Measurements from ENCODE around the gene STAM. TPM values are rescaled to one million over a fixed set of nuclear protein-coding genes. Genes with fewer than 3 reads are reported as not detected.

STAM gene
- total RNA-seq, 1 experiment from 2014 or later, result 26.9 TPM

DNA sequence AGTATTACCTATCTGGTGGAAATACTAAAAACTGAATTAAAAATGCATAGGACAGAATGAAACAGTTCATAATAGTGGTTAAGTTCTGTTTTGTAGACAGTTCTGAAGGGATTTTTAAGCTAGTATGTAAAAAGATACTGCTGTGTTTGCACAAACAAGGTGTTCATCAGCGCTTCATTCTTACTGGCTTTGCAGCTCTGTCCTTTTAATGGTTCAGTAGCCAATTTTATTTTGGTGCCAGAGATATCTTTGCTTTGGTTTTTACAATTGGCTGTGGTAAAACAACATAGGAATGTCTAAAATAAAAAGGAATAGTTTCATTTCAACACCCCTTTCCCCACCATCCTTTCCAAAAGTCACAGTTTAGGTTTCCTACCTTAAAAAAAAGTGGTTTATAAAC lies 33.0 kb downstream of the STAM start:
- H3K4me1 ChIP-seq, result no peaks in the 10 kb centered on the region; the same call in 1 of the 2 replicates
- H3K27me3 ChIP-seq, result no peaks in the 10 kb centered on the region
- H3K9me3 ChIP-seq (replicated peaks), result no peaks in the 10 kb centered on the region
- H3K36me3 ChIP-seq, result no peaks in the 10 kb centered on the region
- DNase-seq, result no peak
- no peak overlapping the region for H3K4me3 ChIP-seq
- H3K27ac ChIP-seq, result no peak overlapping the region

DNA sequence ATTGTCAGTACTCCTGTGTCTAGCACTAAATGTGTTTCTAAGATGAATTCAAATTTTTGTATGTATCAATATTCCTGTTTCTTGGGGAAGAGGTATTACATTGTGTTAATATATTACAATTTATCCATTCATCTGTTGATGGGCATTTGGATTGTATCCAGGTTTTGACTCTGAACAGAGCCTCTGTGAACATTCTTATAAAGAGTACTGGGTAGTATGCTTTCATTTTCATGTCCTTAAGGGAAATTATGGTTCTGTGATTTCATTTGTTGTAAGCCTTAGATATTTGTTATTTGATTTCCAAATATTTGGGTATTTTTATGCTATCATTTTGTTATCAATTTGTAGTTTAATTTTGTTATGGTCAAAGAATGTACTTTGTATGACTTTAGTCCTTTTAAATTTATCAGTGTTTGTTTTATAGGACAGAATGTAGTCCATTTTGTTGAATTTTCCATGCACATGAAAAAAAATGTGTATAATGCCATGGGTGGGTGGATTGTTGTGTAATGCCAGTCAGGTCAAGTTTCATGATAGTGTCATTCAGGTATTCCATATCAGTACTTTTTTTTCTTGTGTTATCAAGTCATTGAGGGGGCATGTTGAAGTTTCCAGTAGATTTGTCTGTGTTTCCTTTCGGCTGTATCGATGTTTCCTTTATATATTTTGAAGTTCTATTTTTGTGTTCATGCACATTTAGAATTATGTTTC lies 38.4 kb downstream of the STAM start:
- Histone ChIP-seq H3K27ac (no peak overlapping the region), H3K4me3 (no peak overlapping the region), H3K36me3 (peaks cover 4% of the 10 kb centered on the region; the same call in 1 of the 2 replicates), H3K27me3 (no peaks in the 10 kb centered on the region), H3K9me3 (replicated peaks) (no peaks in the 10 kb centered on the region), H3K4me1 (no peaks in the 10 kb centered on the region)
- DNase-seq, result no peak

GRCh38 chr10:17683541-17683940 lies 39.6 kb downstream of the STAM start:
- H3K4me1 ChIP-seq, result no peaks in the 10 kb centered on the region
- DNase-seq, result no peak
- no peak overlapping the region for H3K27ac ChIP-seq
- H3K4me3 ChIP-seq, result no peak overlapping the region
- H3K36me3 ChIP-seq, result peaks cover 4% of the 10 kb centered on the region; the same call in 1 of the 2 replicates
- H3K27me3 ChIP-seq, result no peaks in the 10 kb centered on the region
- H3K9me3 ChIP-seq (replicated peaks), result no peaks in the 10 kb centered on the region

DNA sequence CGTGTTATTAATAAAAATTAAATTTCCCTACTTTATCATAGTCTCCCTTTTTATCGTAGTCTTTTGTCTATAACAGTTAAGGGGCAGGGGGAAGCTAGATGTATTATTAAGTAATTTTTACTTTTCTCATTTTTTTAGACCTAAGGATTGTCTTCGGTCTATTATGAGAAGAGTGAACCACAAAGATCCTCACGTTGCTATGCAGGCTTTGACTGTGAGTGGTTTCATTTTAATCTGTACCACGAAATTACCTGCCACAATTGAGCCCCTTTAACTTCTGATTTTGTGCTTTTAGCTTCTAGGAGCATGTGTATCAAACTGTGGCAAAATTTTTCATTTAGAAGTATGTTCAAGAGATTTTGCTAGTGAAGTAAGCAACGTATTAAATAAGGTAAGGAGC lies 40.6 kb downstream of the STAM start:
- no peak overlapping the region for H3K4me3 ChIP-seq
- H3K4me1 ChIP-seq, result no peaks in the 10 kb centered on the region
- no peak for DNase-seq
- H3K9me3 ChIP-seq (replicated peaks), result no peaks in the 10 kb centered on the region
- H3K36me3 ChIP-seq, result peaks cover 4% of the 10 kb centered on the region
- H3K27me3 ChIP-seq, result no peaks in the 10 kb centered on the region
- H3K27ac ChIP-seq, result no peak overlapping the region

DNA sequence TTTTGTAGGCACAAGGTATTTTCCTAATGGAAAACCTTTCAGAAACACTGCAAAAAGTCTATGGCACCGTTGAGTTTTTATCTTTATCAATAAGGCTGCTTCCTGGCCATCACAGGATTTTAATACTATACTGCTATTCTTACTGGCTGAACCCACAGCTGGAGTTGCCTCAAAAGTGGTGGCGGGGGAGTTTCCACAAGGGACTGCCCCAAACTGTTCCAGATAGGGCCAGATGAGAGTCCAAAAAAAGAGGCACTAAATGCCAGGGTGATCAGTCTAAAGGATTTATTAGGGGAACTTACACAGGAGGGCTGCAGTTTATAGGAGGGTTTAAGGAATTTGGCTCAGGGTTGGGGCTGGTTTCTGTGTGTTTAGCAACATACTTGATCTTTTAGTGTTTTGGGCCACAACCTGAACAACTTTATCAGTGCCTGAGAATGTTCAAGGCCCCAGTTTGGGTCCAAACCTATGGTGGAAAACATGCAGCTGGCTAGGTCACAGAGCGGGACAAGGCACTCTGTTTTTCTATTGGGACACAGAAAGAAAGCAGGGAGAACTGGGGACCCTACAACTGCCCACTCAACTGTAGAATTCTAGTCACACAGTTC lies 41.4 kb downstream of the STAM start:
- no peaks in the 10 kb centered on the region for H3K9me3 ChIP-seq (replicated peaks)
- no peak for DNase-seq
- H3K4me3 ChIP-seq, result no peak overlapping the region
- no peak overlapping the region for H3K27ac ChIP-seq
- H3K4me1 ChIP-seq, result no peaks in the 10 kb centered on the region
- no peaks in the 10 kb centered on the region for H3K27me3 ChIP-seq
- peaks cover 4% of the 10 kb centered on the region for H3K36me3 ChIP-seq

GRCh38 chr10:17687117-17687831 lies 43.3 kb downstream of the STAM start:
- no peak for DNase-seq
- Histone ChIP-seq H3K4me1 (no peaks in the 10 kb centered on the region), H3K4me3 (no peak overlapping the region), H3K9me3 (replicated peaks) (no peaks in the 10 kb centered on the region), H3K27me3 (no peaks in the 10 kb centered on the region), H3K27ac (no peak overlapping the region), H3K36me3 (peaks cover 4% of the 10 kb centered on the region)

GRCh38 chr10:17689137-17689536 lies 45.2 kb downstream of the STAM start:
- no peak for DNase-seq
- Histone ChIP-seq H3K36me3 (peaks cover 4% of the 10 kb centered on the region), H3K4me3 (no peak overlapping the region), H3K9me3 (replicated peaks) (no peaks in the 10 kb centered on the region), H3K27ac (no peak overlapping the region), H3K4me1 (no peaks in the 10 kb centered on the region), H3K27me3 (no peaks in the 10 kb centered on the region)

DNA sequence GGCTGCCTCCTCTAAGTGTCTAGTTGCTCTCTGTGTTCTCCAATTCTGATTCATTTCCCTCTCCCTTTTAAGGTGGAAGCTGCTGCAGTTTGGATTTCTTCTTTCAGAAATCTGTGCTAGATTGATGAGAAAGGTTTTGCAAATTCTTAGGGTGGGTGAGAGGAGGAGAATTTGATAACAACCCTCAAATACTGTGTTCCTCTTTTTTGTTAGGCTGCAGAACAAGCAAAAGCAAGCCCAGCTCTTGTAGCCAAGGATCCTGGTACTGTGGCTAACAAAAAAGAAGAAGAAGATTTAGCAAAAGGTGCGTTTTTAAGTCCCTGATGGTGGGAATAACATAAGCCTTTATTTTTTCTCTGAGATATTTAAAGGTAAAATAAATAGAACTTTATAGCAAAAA lies 49.1 kb downstream of the STAM start:
- Histone ChIP-seq H3K27me3 (no peaks in the 10 kb centered on the region), H3K27ac (no peak overlapping the region), H3K4me1 (no peaks in the 10 kb centered on the region), H3K4me3 (no peak overlapping the region), H3K36me3 (peaks cover 10% of the 10 kb centered on the region), H3K9me3 (replicated peaks) (no peaks in the 10 kb centered on the region)
- no peak for DNase-seq

DNA sequence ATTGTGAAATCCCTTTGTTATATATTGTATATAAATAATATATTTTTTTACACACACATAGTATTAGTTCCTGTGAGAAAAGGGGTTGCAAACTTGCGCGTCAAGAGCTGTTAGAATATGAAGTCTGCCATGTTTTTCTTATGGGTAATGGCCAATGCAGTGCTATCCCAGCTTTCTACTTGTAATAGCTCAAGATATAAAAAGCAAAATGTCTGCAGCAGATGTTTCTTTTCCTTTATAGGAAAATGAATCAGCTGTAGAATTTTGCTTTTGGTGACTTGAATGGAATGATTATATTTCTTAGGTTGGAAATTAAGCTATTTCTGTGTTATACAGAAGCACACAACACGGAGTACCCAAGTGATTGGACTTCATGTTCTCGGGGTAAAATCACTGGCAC lies 54.7 kb downstream of the STAM start:
- Histone ChIP-seq H3K27ac (no peak overlapping the region), H3K27me3 (no peaks in the 10 kb centered on the region), H3K4me3 (no peak overlapping the region), H3K4me1 (no peaks in the 10 kb centered on the region), H3K36me3 (peaks cover 16% of the 10 kb centered on the region; the same call in 1 of the 2 replicates), H3K9me3 (replicated peaks) (no peaks in the 10 kb centered on the region)
- no peak for DNase-seq

DNA sequence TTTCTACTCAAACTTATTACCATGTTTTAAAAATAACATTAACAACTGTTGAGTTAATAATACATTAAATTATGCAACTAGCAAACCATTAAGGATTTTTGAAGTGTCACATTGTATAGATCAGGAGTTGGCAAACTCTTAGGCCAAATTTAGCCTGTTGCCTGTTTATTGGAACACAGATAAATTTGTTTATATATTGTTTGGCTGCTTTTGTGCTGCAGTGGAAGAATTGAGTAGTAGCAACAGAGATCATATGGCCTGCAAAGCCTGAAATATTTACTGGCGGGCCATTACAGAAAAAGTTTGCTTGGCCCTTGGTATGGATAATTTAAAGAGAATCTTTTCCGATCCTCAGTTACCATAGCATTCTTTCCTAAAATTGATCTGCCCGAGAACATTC lies 57.4 kb downstream of the STAM start:
- Histone ChIP-seq H3K4me3 (no peak overlapping the region), H3K27ac (no peak overlapping the region), H3K36me3 (peaks cover 11% of the 10 kb centered on the region; the same call in 1 of the 2 replicates), H3K4me1 (no peaks in the 10 kb centered on the region), H3K27me3 (no peaks in the 10 kb centered on the region), H3K9me3 (replicated peaks) (no peaks in the 10 kb centered on the region)
- DNase-seq, result no peak

- Histone ChIP-seq H3K9me3 (replicated peaks) (no peaks in the 10 kb centered on the region), H3K27me3 (no peaks in the 10 kb centered on the region)
Observed at GRCh38 chr10:17703706-17704105, 59.8 kb downstream of the STAM start.

DNA sequence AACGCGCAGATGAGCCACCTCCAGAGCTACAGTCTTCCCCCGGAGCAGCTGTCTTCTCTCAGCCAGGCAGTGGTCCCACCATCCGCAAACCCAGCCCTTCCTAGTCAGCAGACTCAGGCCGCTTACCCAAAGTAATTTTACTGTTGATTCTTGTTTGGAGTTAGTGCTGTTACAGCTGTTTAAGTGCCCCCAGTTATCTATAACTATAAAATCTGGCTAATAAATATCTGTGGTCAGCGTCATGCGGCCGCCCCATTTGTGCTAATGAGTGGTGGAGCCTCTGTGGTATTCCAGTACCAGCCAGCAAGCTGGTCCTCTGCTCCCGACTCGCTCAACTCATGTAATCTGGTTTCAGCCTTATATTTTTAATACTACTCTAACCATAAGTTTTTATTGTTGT lies 64.9 kb downstream of the STAM start:
- H3K9me3 ChIP-seq (replicated peaks), result no peaks in the 10 kb centered on the region
- H3K27ac ChIP-seq, result no peak overlapping the region
- H3K4me3 ChIP-seq, result no peak overlapping the region
- no peaks in the 10 kb centered on the region; the same call in 1 of the 2 replicates for H3K36me3 ChIP-seq
- no peak for DNase-seq
- no peaks in the 10 kb centered on the region for H3K27me3 ChIP-seq
- H3K4me1 ChIP-seq, result no peaks in the 10 kb centered on the region

More at GRCh38 chr10:17703706-17704105, 59.8 kb downstream of the STAM start:
- Histone ChIP-seq H3K27ac (no peak overlapping the region), H3K36me3 (peaks cover 6% of the 10 kb centered on the region; the same call in 1 of the 2 replicates), H3K4me1 (no peaks in the 10 kb centered on the region), H3K4me3 (no peak overlapping the region)
- peak in 1 of 2 experiments; percentile 12 for DNase-seq

GRCh38 chr10:17709492-17709891 lies 65.5 kb downstream of the STAM start:
- no peak for DNase-seq
- Histone ChIP-seq H3K27ac (no peak overlapping the region), H3K4me3 (no peak overlapping the region), H3K4me1 (no peaks in the 10 kb centered on the region), H3K36me3 (peaks cover 3% of the 10 kb centered on the region), H3K9me3 (replicated peaks) (no peaks in the 10 kb centered on the region), H3K27me3 (no peaks in the 10 kb centered on the region)

DNA sequence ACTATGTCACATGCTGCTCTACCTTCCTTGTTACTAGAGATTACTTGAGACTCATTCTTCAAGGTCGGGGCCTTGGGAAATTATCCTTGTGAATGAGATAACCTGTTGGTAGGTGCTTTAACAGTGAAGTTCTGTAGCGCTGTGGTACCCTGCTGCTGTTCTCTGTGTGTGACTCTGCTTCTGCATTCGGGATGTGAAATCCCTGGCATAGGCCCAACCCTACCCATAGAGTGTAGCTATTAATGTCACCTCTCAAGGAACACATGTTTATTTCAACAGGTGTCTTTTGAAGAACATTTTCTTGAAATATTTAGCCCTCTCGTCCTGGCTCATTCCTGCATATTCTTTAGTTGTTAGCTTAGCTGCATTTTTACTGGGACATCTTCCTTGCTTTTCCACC lies 66.2 kb downstream of the STAM start:
- H3K4me1 ChIP-seq, result no peaks in the 10 kb centered on the region
- no peaks in the 10 kb centered on the region for H3K9me3 ChIP-seq (replicated peaks)
- DNase-seq, result no peak
- H3K4me3 ChIP-seq, result no peak overlapping the region
- no peak overlapping the region for H3K27ac ChIP-seq
- no peaks in the 10 kb centered on the region for H3K27me3 ChIP-seq
- peaks cover 8% of the 10 kb centered on the region for H3K36me3 ChIP-seq

- Histone ChIP-seq H3K9me3 (replicated peaks) (no peaks in the 10 kb centered on the region), H3K4me3 (no peak overlapping the region), H3K4me1 (no peaks in the 10 kb centered on the region), H3K36me3 (peaks cover 8% of the 10 kb centered on the region), H3K27me3 (no peaks in the 10 kb centered on the region), H3K27ac (no peak overlapping the region)
- no peak for DNase-seq
Observed at GRCh38 chr10:17712053-17712452, 68.1 kb downstream of the STAM start.

All from SJCRH30 (cell line).